Nephron progenitor cell (in vitro differentiated cells): ENCODE data around the gene GMPPB.
"Not testable (repeated sequence)": the region's sequence is repeated elsewhere in the genome, so short reads cannot be mapped to it uniquely, and the experiment has no call there.

ENCODE experiments used
- DNase-seq: peaks from one replicate; pipeline ENCODE4 v3.0.0; 2021
- H3K27ac Mint-ChIP-seq: 2 replicates; pipeline ENCODE4 v1.8.0; 2021; ENCODE audit warnings: mild to moderate bottlenecking, moderate library complexity, mixed read lengths
- H3K27me3 Mint-ChIP-seq: 2 replicates; pipeline ENCODE4 v1.8.0; 2021; ENCODE audit warnings: mild to moderate bottlenecking, low read depth, mixed read lengths; ENCODE audit not compliant: poor library complexity
- H3K36me3 Mint-ChIP-seq: 2 replicates; pipeline ENCODE4 v1.8.0; 2021; ENCODE audit warnings: low read depth, mixed read lengths
- H3K4me1 Mint-ChIP-seq: 2 replicates; pipeline ENCODE4 v1.8.0; 2021; ENCODE audit warnings: mixed read lengths
- H3K4me3 Mint-ChIP-seq: 2 replicates; pipeline ENCODE4 v1.8.0; 2021; ENCODE audit warnings: mild to moderate bottlenecking, moderate library complexity, mixed read lengths
- H3K9me3 Mint-ChIP-seq: 2 replicates; pipeline ENCODE4 v1.8.0; 2021; ENCODE audit warnings: mild to moderate bottlenecking, moderate library complexity, mixed read lengths
- TF ChIP-seq, protein P1 (sequence below): fragments of 200-600 bp; sonication (generic); IDR thresholded peaks from 2 replicates; pipeline ENCODE4 v1.5.0; 2021; ENCODE audit warnings: antibody characterized with exemption

Gene GMPPB

DNA sequence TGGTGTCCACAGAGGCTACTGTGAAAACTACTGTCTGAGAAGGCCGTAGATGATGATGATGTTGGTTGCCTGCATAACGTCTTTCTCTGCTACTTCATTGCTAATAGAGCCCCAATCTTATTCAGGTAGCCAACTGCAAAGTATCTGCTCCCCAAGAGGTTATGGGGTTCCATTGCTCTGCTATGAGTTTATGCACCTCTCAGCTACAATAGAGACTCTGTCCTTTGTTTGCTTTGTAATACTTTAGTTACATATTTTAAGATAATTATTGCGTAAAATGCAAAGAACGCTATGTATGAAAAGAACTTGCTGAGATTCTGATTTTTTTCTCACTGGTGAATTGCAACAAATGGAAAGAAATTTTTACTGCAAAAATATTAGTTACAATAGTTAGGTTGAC lies 27.8 kb upstream of the GMPPB start:
- no peak overlapping the region for H3K27ac Mint-ChIP-seq
- peaks cover 43% of the 10 kb centered on the region for H3K4me1 Mint-ChIP-seq
- peaks cover 43% of the 10 kb centered on the region for H3K36me3 Mint-ChIP-seq
- no peaks in the 10 kb centered on the region for H3K9me3 Mint-ChIP-seq
- H3K27me3 Mint-ChIP-seq = no peaks in the 10 kb centered on the region
- DNase-seq = no peak
- TF ChIP-seq, protein P1, sequence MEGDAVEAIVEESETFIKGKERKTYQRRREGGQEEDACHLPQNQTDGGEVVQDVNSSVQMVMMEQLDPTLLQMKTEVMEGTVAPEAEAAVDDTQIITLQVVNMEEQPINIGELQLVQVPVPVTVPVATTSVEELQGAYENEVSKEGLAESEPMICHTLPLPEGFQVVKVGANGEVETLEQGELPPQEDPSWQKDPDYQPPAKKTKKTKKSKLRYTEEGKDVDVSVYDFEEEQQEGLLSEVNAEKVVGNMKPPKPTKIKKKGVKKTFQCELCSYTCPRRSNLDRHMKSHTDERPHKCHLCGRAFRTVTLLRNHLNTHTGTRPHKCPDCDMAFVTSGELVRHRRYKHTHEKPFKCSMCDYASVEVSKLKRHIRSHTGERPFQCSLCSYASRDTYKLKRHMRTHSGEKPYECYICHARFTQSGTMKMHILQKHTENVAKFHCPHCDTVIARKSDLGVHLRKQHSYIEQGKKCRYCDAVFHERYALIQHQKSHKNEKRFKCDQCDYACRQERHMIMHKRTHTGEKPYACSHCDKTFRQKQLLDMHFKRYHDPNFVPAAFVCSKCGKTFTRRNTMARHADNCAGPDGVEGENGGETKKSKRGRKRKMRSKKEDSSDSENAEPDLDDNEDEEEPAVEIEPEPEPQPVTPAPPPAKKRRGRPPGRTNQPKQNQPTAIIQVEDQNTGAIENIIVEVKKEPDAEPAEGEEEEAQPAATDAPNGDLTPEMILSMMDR = no peak
- H3K4me3 Mint-ChIP-seq = no peak overlapping the region

DNA sequence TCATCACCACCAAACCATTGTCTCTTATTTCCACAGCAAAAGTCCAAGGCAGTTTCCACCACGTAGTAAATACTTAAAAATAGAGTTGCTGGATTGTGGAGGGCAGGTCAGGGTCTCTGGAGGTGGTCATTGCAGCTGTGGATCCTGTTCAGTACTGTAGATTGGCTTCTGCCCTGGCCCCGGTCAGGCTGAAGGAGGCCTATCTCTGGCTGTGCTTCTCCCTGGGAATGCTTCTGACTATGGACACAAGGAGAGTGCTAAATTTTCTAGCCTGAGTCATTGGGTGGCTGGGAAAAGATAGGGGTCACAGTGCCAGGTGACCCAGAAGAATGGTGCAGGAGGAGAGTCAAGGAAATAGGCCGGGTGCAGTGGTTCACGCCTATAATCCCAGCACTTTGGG lies 26.3 kb upstream of the GMPPB start:
- peaks cover 35% of the 10 kb centered on the region for H3K4me1 Mint-ChIP-seq
- H3K4me3 Mint-ChIP-seq = no peak overlapping the region
- no peak for DNase-seq
- peaks cover 52% of the 10 kb centered on the region for H3K36me3 Mint-ChIP-seq
- peak overlapping the region; percentile 68 for H3K27ac Mint-ChIP-seq
- TF ChIP-seq, protein P1 = no peak
- H3K27me3 Mint-ChIP-seq = no peaks in the 10 kb centered on the region
- H3K9me3 Mint-ChIP-seq = no peaks in the 10 kb centered on the region

DNA sequence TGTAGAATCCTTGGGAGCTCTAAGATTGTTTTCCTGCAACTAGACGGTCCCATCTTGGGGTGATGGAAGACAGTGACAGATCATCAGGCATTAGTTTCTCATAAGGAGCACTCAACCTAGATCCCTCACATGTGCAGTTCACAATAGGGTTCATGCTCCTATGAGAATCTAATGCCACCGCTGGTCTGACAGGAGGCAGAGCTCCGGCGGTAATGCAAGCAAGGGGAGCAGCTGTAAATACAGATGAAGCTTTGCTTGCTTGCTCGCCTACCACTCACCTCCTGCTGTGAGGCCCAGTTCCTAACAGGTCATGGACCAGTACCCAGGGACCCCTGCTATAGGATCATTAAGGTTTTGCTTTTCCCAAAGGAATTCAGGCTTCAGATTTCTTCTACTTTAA lies 25.1 kb upstream of the GMPPB start:
- H3K4me1 Mint-ChIP-seq = peaks cover 35% of the 10 kb centered on the region
- not testable (repeated sequence) for H3K27me3 Mint-ChIP-seq, H3K9me3 Mint-ChIP-seq
- DNase-seq = peak; percentile 40
- H3K4me3 Mint-ChIP-seq = peak overlapping the region; percentile 8
- H3K36me3 Mint-ChIP-seq = peaks cover 61% of the 10 kb centered on the region
- H3K27ac Mint-ChIP-seq = peak overlapping the region; percentile 83

DNA sequence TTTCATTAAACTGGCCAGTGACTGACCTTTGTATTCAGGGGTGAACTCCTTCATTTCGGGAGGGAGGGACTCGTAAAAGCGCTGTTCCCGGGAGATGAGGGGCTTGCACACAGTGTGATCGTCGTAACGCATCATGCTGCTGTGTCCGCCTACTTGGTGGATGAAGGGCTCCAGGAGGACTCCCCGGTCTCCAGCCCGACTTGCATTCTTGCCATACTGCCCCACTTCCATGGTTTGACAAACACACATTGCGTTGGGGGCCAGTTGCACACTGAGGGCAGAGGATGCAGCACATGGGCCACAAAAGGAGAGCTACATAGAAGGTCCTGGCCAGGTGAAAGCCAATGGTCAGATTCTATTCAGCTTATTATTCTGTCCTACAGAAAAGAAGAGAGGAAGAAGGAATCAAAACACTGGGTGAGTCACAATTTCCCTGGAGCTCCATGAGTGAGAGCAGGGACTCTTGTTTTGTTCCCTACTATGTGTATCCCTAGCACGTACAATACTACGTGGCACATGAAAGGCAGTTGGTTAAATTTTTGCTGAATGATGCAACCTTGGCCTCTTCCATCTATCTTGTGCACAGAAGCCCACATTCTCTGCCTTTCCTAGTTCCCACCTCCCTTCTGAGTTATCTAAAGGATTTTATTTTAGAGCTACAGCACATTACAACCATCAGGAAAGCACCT lies 24.2 kb upstream of the GMPPB start:
- H3K27me3 Mint-ChIP-seq = no peaks in the 10 kb centered on the region
- H3K9me3 Mint-ChIP-seq = no peaks in the 10 kb centered on the region
- TF ChIP-seq, protein P1 = no peak
- no peak overlapping the region for H3K4me3 Mint-ChIP-seq
- H3K27ac Mint-ChIP-seq = peak overlapping the region; percentile 91
- no peak for DNase-seq
- peaks cover 31% of the 10 kb centered on the region for H3K4me1 Mint-ChIP-seq
- H3K36me3 Mint-ChIP-seq = peaks cover 56% of the 10 kb centered on the region

DNA sequence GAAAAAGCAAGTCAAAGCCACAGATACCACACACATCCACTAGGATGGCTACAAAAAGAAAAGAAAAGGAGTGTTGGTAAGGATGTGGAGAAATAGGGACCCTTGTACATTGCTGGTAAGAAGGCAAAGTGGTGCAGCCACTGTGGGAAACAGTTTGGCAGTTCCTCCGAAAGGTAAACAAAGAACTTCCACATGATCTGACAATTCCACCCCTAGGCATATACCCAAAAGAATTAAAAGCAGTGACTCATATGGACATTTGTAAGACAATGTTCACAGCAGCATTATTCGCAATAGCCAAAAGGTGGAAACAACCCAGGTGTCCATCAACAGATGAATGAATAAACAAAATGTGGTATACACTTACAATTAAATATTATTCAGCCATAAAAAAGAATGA lies 22.2 kb upstream of the GMPPB start:
- H3K36me3 Mint-ChIP-seq = peaks cover 55% of the 10 kb centered on the region
- DNase-seq = no peak
- no peak overlapping the region for H3K4me3 Mint-ChIP-seq
- H3K27ac Mint-ChIP-seq = peak overlapping the region; percentile 57
- H3K9me3 Mint-ChIP-seq = no peaks in the 10 kb centered on the region
- peaks cover 30% of the 10 kb centered on the region for H3K4me1 Mint-ChIP-seq
- H3K27me3 Mint-ChIP-seq = no peaks in the 10 kb centered on the region
- TF ChIP-seq, protein P1 = no peak

DNA sequence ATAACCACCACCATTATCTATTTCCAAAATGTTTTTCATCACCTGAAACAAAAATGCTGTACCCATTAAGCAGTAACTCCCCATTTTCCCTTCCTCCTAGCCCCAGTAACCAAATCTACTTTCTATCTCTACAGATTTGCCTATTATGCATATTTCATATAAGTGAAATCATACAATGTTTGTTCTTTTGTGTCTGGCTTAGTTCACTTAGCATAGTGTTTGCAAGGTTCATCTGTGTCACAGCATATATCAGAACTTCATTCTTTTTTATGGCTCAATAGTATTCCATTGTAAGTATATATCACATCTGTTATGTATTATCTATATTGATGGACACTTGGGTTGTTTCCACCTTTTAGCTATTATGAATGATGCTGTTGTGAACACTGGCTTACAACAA lies 16.7 kb upstream of the GMPPB start:
- H3K4me3 Mint-ChIP-seq = no peak overlapping the region
- H3K27ac Mint-ChIP-seq = no peak overlapping the region
- no peaks in the 10 kb centered on the region for H3K9me3 Mint-ChIP-seq
- H3K36me3 Mint-ChIP-seq = peaks cover 64% of the 10 kb centered on the region
- TF ChIP-seq, protein P1 = no peak
- no peaks in the 10 kb centered on the region for H3K27me3 Mint-ChIP-seq
- H3K4me1 Mint-ChIP-seq = no peaks in the 10 kb centered on the region
- no peak for DNase-seq
